ENCODE results near the gene SIVA1.

DNA sequence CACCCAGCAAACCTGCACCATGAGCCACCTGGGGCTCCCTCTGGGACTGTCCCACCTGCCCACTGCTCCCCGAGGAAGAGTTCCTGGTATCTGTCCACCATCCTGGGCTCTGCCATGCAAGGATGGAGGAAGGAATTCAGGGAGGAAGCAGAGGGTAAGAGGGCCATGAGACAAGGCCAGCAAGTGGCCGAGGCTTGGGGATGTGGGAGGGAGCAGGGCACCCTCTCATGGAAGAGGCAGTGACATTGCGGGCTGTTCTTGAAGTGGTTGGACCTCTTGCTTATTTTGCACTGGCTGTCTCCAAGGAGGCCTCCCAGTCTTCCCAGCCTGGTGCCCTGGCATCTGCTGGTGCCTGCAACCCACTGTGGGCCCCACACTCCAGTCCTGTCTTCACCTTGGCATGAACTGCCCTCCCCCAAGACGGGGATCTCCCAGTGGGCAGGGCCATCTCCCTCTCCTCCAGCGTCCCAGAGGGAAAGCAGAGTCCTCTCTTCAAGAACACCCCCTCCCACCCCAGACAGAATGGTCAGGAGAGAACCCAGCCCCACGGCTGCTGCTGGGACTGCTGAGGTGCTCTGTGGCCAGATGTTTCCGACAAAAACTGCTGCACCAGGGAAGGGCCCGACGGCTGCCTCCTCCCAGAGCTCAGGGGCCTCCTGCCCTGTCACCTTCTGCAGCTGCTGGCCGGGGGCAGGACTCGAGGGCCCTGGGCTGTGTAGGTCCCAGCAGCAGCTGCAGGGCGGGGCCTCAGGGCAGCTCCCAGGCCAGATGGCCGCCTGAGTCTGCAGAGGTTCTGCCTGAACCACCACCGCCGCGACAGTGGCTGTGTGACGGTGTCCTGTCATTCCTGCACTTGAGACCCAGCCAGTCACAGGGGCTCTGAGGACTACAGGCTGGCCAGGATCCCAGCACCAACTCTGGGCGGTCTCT, 44.4 kb downstream of the SIVA1 start:
- TF ChIP-seq, protein P1, sequence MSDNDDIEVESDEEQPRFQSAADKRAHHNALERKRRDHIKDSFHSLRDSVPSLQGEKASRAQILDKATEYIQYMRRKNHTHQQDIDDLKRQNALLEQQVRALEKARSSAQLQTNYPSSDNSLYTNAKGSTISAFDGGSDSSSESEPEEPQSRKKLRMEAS (IDR thresholded peaks at IDR 0.05) = no peak
- no peak for TF ChIP-seq RAD21 (IDR thresholded peaks at IDR 0.05)
- TF ChIP-seq, protein P2, sequence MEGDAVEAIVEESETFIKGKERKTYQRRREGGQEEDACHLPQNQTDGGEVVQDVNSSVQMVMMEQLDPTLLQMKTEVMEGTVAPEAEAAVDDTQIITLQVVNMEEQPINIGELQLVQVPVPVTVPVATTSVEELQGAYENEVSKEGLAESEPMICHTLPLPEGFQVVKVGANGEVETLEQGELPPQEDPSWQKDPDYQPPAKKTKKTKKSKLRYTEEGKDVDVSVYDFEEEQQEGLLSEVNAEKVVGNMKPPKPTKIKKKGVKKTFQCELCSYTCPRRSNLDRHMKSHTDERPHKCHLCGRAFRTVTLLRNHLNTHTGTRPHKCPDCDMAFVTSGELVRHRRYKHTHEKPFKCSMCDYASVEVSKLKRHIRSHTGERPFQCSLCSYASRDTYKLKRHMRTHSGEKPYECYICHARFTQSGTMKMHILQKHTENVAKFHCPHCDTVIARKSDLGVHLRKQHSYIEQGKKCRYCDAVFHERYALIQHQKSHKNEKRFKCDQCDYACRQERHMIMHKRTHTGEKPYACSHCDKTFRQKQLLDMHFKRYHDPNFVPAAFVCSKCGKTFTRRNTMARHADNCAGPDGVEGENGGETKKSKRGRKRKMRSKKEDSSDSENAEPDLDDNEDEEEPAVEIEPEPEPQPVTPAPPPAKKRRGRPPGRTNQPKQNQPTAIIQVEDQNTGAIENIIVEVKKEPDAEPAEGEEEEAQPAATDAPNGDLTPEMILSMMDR (IDR thresholded peaks at IDR 0.05; ENCODE audit: low read depth, low read length, missing input control) = no peak
- no peak for TF ChIP-seq TAF1 (conservative IDR thresholded peaks at IDR 0.05)
- no peak for TF ChIP-seq FOXA1 (IDR thresholded peaks at IDR 0.05)
- TF ChIP-seq SP1 (IDR thresholded peaks at IDR 0.05) = no peak
- TF ChIP-seq REST (IDR thresholded peaks at IDR 0.05) = no peak
- TF ChIP-seq, protein P3, sequence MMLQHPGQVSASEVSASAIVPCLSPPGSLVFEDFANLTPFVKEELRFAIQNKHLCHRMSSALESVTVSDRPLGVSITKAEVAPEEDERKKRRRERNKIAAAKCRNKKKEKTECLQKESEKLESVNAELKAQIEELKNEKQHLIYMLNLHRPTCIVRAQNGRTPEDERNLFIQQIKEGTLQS (IDR thresholded peaks at IDR 0.05) = no peak
- TF ChIP-seq EGR1 (IDR thresholded peaks at IDR 0.05; ENCODE audit: low read depth in 2 of 2) = no peak
- TF ChIP-seq JUND (IDR thresholded peaks at IDR 0.05) = no peak
- TF ChIP-seq GABPA (IDR thresholded peaks at IDR 0.05 in 1 of 2, conservative IDR thresholded peaks at IDR 0.05 in 1 of 2) = no peak
- TF ChIP-seq YY1 (IDR thresholded peaks at IDR 0.05) = no peak
- no peak for TF ChIP-seq HNF4G (IDR thresholded peaks at IDR 0.05)
